Natural killer cell (primary cell): ENCODE data around the gene FRMD4A. TPM values are rescaled to one million over a fixed set of nuclear protein-coding genes. Genes with fewer than 3 reads are reported as not detected.
"Not testable (repeated sequence)": the region's sequence is repeated elsewhere in the genome, so short reads cannot be mapped to it uniquely, and the experiment has no call there.

ENCODE experiments used
- ATAC-seq, 3 donors: fragments of 150-1000 bp in 2 of 3; fragments of 200-7000 bp in 1 of 3; cut with Tn5 transposase; 1 replicate in 1 of 3; 2 replicates in 2 of 3; pipeline ENCODE4 v1.10.0; 2021; ENCODE audit warnings: mild to moderate bottlenecking in 2 of 3, moderate library complexity in 2 of 3
- DNase-seq, 2 donors: peaks; one replicate each; pipeline versions ENCODE4 v3.0.0 to v3.0.0-alpha.2; 2013 to 2021; ENCODE audit warnings: mixed read lengths in 1 of 2
- H3K27ac ChIP-seq: one replicate; pipeline ENCODE4 v1.5.1; 2013; ENCODE audit warnings: mild to moderate bottlenecking, low read length
- H3K27me3 ChIP-seq: one replicate; pipeline ENCODE4 v1.6.1; 2013; ENCODE audit warnings: low read length; ENCODE audit not compliant: control insufficient read depth, insufficient read depth
- H3K36me3 ChIP-seq: one replicate; pipeline ENCODE4 v1.6.1; 2013; ENCODE audit warnings: low read length; ENCODE audit not compliant: control insufficient read depth, insufficient read depth
- H3K4me1 ChIP-seq: one replicate; pipeline ENCODE4 v1.6.1; 2013; ENCODE audit warnings: low read length; ENCODE audit not compliant: control insufficient read depth, insufficient read depth
- H3K4me3 ChIP-seq: one replicate; pipeline ENCODE4 v1.5.1; 2013; ENCODE audit warnings: low read length
- H3K9me3 ChIP-seq: one replicate; pipeline ENCODE4 v1.6.1; 2013; ENCODE audit warnings: low read length; ENCODE audit not compliant: control insufficient read depth, insufficient read depth
- H3K27ac Mint-ChIP-seq, 2 donors: one replicate each; pipeline ENCODE4 v1.8.0; 2022; ENCODE audit warnings: mild to moderate bottlenecking in 2 of 2, mixed read lengths in 2 of 2, moderate library complexity in 1 of 2
- H3K27me3 Mint-ChIP-seq, 2 donors: one replicate each; pipeline ENCODE4 v1.8.0; 2022; ENCODE audit warnings: low read depth in 2 of 2, mixed read lengths in 2 of 2
- H3K36me3 Mint-ChIP-seq: one replicate; pipeline ENCODE4 v1.8.0; 2022; ENCODE audit warnings: mixed read lengths
- H3K4me1 Mint-ChIP-seq, 2 donors: one replicate each; pipeline ENCODE4 v1.8.0; 2022; ENCODE audit warnings: mixed read lengths in 2 of 2
- H3K4me3 Mint-ChIP-seq: one replicate; pipeline ENCODE4 v1.8.0; 2022; ENCODE audit warnings: mild to moderate bottlenecking, moderate library complexity, mixed read lengths
- H3K9me3 Mint-ChIP-seq, 2 donors: one replicate each; pipeline ENCODE4 v1.8.0; 2022; ENCODE audit warnings: mixed read lengths in 2 of 2
- WGBS: methylation state at CpG from one replicate; pipeline ENCODE4 v1.1.7; 2013; ENCODE audit warnings: missing lambda C conversion rate; ENCODE audit not compliant: insufficient coverage; 5-methylcytosine and 5-hydroxymethylcytosine counted together
- intact Hi-C: fragments of 100-400 bp; cut with micrococcal nuclease; formaldehyde crosslinking; loops from one replicate; pipeline ENCODE4 v1.14.2; 2022
- total RNA-seq, 4 donors: library from RNA; stranded (reverse); fragments of 120-200 nt in 1 of 4; gene quantifications; one replicate each; pipeline versions ENCODE4 v1.2.3 to v1.2.4, GENCODE V29; 2013 to 2022
- TF ChIP-seq, protein P1 (sequence below): fragments of 200-600 bp; IDR thresholded peaks from one replicate; pipeline ENCODE4 v1.8.0; 2022; ENCODE audit warnings: antibody characterized with exemption

The FRMD4A gene
- total RNA-seq, 3 donors from 2014 or later (not counting 1 experiment from before 2014, with no cell fraction given), result 0.36 to 0.38 TPM; not detected in 1

DNA sequence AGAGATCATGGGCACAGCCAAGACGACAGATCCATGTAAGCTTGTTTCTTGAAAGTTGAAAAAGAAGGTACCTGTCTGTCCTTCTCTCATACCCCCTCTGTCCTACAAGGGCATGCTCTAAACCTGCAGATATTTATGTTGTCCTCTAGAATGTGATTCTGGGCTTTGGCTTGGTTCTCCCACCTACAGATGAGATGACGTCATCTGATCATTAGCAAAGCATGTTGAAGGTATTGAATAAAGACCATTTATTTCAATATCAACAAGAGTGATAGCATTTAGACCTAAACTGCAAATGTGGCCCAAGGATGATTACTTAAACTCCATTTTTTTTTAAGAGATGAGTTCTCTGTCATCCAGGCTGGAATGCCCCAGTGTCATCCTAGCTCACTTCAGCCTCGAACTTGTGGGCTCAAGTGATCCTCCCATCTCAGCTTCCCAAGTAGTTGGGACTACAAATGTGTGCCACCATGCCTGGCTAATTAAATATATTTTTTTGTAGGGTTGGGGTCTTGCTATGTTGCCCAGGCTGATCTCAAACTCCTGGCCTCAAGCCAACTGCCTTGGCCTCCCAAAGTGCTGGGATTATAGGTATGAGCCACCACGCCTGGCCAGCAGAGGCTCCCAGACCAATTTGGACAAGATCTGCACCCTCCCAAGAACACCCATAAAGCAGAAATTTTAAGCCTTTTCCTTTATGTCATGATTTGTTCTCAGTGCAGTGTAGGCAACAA is 559.8 kb downstream of the FRMD4A start:
- no peak for ATAC-seq
- intact Hi-C loops, result no loop called here
- Mint-ChIP-seq H3K4me3 (no peak overlapping the region), H3K27me3 (peaks cover 28% of the 10 kb centered on the region in 2 donors), H3K9me3 (no peaks in the 10 kb centered on the region), H3K27ac (no peak overlapping the region), H3K36me3 (no peaks in the 10 kb centered on the region), H3K4me1 (no peaks in the 10 kb centered on the region)
- no peaks in the 10 kb centered on the region for H3K9me3 ChIP-seq
- H3K27me3 ChIP-seq, result no peaks in the 10 kb centered on the region
- no peaks in the 10 kb centered on the region for H3K4me1 ChIP-seq
- WGBS, result 90% methylated on average over 3 of the region's 4 CpGs
- no peak for DNase-seq
- H3K36me3 ChIP-seq, result no peaks in the 10 kb centered on the region
- H3K27ac ChIP-seq, result no peak overlapping the region
- no peak overlapping the region for H3K4me3 ChIP-seq
- TF ChIP-seq, protein P1, sequence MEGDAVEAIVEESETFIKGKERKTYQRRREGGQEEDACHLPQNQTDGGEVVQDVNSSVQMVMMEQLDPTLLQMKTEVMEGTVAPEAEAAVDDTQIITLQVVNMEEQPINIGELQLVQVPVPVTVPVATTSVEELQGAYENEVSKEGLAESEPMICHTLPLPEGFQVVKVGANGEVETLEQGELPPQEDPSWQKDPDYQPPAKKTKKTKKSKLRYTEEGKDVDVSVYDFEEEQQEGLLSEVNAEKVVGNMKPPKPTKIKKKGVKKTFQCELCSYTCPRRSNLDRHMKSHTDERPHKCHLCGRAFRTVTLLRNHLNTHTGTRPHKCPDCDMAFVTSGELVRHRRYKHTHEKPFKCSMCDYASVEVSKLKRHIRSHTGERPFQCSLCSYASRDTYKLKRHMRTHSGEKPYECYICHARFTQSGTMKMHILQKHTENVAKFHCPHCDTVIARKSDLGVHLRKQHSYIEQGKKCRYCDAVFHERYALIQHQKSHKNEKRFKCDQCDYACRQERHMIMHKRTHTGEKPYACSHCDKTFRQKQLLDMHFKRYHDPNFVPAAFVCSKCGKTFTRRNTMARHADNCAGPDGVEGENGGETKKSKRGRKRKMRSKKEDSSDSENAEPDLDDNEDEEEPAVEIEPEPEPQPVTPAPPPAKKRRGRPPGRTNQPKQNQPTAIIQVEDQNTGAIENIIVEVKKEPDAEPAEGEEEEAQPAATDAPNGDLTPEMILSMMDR, result no peak

DNA sequence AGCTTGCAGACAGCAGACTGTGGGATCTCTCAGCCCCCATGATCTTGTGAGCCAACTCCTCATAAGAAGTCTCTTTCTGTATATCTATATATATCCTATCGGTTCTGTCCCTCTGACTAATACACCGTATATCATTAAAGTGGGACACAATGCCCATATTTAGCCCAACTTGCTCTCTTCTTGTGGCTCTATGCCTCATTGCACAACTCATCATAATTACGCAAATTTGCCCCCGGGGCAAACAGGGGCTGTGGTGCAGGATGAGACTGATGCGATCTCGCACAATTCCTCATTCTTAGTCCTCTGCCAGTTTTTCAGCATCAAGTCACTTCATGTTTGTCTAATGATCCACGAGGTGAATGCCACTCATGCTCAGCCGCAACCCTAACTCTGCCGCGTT is 560.8 kb downstream of the FRMD4A start:
- H3K4me3 ChIP-seq, result no peak overlapping the region
- DNase-seq (no peak), ATAC-seq (no peak)
- no peaks in the 10 kb centered on the region for H3K9me3 ChIP-seq
- no peak overlapping the region for H3K27ac Mint-ChIP-seq
- TF ChIP-seq, protein P1, result no peak
- H3K4me1 Mint-ChIP-seq, result no peaks in the 10 kb centered on the region
- H3K36me3 ChIP-seq, result no peaks in the 10 kb centered on the region
- no peaks in the 10 kb centered on the region for H3K4me1 ChIP-seq
- no peaks in the 10 kb centered on the region for H3K36me3 Mint-ChIP-seq
- intact Hi-C loops, result no loop called here
- 75% methylated on average over 10 of the region's 10 CpGs for WGBS
- no peak overlapping the region for H3K27ac ChIP-seq
- H3K27me3 ChIP-seq, result no peaks in the 10 kb centered on the region
- peaks cover 19 to 22% of the 10 kb centered on the region in 2 donors for H3K27me3 Mint-ChIP-seq
- no peaks in the 10 kb centered on the region for H3K9me3 Mint-ChIP-seq
- H3K4me3 Mint-ChIP-seq, result no peak overlapping the region

DNA sequence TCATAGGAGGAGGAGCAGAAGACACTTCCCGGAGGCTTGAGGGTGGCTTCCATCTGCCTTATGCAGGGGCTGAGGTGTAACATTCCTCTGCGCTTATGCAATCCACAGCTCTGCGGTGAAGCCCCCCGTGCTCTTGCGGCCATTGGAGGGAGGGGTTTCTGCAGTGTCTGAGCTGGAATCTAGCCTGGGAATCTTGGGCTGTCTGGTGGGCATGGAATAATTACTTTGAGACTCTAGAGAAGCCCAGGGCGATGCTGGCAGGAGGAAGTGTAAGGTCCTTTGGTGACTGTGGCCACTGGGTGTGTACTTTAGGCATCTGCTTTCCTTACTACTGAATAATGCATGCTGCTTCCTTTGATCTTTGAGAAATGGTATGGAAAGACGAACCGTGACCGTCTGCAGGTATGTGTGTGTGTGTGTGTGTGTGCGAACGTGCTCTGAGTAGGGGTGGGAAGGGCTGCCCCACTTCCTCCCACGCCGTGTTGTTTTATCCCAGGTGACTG is 563.0 kb downstream of the FRMD4A start:
- Histone ChIP-seq H3K4me1 (no peaks in the 10 kb centered on the region), H3K27ac (no peak overlapping the region), H3K36me3 (no peaks in the 10 kb centered on the region), H3K4me3 (no peak overlapping the region), H3K27me3 (no peaks in the 10 kb centered on the region), H3K9me3 (no peaks in the 10 kb centered on the region)
- WGBS, result 74% methylated on average over 13 of the region's 13 CpGs
- H3K36me3 Mint-ChIP-seq, result no peaks in the 10 kb centered on the region
- TF ChIP-seq, protein P1, result no peak
- ATAC-seq (no peak), DNase-seq (no peak)
- no peak overlapping the region for H3K4me3 Mint-ChIP-seq
- no peaks in the 10 kb centered on the region for H3K9me3 Mint-ChIP-seq
- H3K4me1 Mint-ChIP-seq, result no peaks in the 10 kb centered on the region
- peaks cover 6 to 13% of the 10 kb centered on the region in 2 donors for H3K27me3 Mint-ChIP-seq
- no peak overlapping the region for H3K27ac Mint-ChIP-seq
- intact Hi-C loops, result no loop called here

DNA sequence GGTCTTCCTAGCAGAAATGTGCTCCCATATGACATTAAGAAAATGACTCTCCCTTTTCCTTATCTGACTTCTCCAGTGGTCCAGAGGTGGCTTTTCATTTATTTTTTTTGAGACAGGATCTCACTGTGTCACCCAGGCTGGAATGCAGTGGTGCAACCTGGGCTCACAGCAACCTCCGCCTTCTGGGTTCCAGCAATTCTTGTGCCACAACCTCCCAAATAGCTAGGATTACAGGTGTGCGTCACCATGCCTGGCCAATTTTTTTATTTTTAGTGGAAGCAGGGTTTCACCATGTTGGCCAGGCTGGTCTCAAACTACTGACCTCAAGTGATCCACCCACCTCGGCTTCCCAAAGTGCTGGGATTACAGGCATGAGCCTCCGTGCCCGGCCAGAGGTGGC is 563.6 kb downstream of the FRMD4A start:
- H3K4me3 ChIP-seq, H3K27ac ChIP-seq, H3K27me3 ChIP-seq, H3K27ac Mint-ChIP-seq, H3K36me3 Mint-ChIP-seq, H3K9me3 Mint-ChIP-seq, intact Hi-C loops, ATAC-seq, DNase-seq, H3K9me3 ChIP-seq, H3K4me1 ChIP-seq, H3K27me3 Mint-ChIP-seq, H3K4me1 Mint-ChIP-seq, H3K4me3 Mint-ChIP-seq, H3K36me3 ChIP-seq: not testable (repeated sequence)
- 96% methylated on average over 5 of the region's 5 CpGs for WGBS
